ENCODE measurements around the gene PHACTR3. TPM values are rescaled to one million over a fixed set of nuclear protein-coding genes. Genes with fewer than 3 reads are reported as not detected.

PHACTR3 gene
- total RNA-seq, 1 experiment from 2014 or later = not detected

- no CpG with 5 or more reads among the region's 1 CpG for WGBS (ENCODE audit: extremely low coverage, insufficient read length, low lambda C conversion rate)
- no peak overlapping the region for H3K4me2 ChIP-seq (ENCODE audit: insufficient read depth, insufficient read length, low read length)
- no peak overlapping the region for H2AK5ac ChIP-seq (ENCODE audit: insufficient read length, low read length)
- H3K27me3 ChIP-seq (ENCODE audit: insufficient read depth, low read length) = no peaks in the 10 kb centered on the region
- Mint-ChIP-seq H3K9me3 (peaks cover 0 to 8% of the 10 kb centered on the region in 2 experiments; a peak in 2 of 5 replicates), H3K4me3 (no peak overlapping the region), H3K4me1 (no peaks in the 10 kb centered on the region), H3K27ac (no peak overlapping the region), H3K36me3 (ENCODE audit: insufficient read depth in 1 of 3, low read depth in 3 of 3) (no peaks in the 10 kb centered on the region), H3K27me3 (ENCODE audit: low read depth) (peaks cover 28% of the 10 kb centered on the region)
- H4K20me1 ChIP-seq (ENCODE audit: control insufficient read depth, insufficient read depth, insufficient read length) = no peaks in the 10 kb centered on the region
- H3K4ac ChIP-seq (ENCODE audit: low read depth, low read length) = no peak overlapping the region
- no peak for TF ChIP-seq CTCF (conservative IDR thresholded peaks at IDR 0.05)
- H3K23ac ChIP-seq (ENCODE audit: insufficient read length, low read depth, low read length) = no peak overlapping the region
- no peak overlapping the region for H2BK5ac ChIP-seq (ENCODE audit: insufficient read length, low read length)
- H3K56ac ChIP-seq (ENCODE audit: insufficient read length, low read depth, low read length) = no peak overlapping the region
- no peaks in the 10 kb centered on the region for H3K79me1 ChIP-seq (ENCODE audit: insufficient read depth, low read depth, low read length, poor library complexity, severe bottlenecking)
- no peak overlapping the region for H3K14ac ChIP-seq (ENCODE audit: insufficient read depth, low read length)
- H3K27ac ChIP-seq (ENCODE audit: insufficient read length, low read depth, low read length) = no peak overlapping the region
- DNase-seq = no peak
- no peak overlapping the region for H2BK15ac ChIP-seq (ENCODE audit: low read depth, low read length)
- no peak overlapping the region for H3K18ac ChIP-seq (ENCODE audit: insufficient read length, low read depth, low read length)
- no peaks in the 10 kb centered on the region for H3K4me1 ChIP-seq (ENCODE audit: insufficient read depth, low read length)
- H2BK120ac ChIP-seq (ENCODE audit: low read depth, low read length, poor library complexity, severe bottlenecking) = no peak overlapping the region
- no peak overlapping the region for H4K91ac ChIP-seq (ENCODE audit: insufficient read length, low read depth, low read length)
- no peak overlapping the region for H2AFZ ChIP-seq (ENCODE audit: low read length)
- no peak overlapping the region for H4K5ac ChIP-seq (ENCODE audit: insufficient read length, low read depth, low read length)
- no peak overlapping the region for H2BK20ac ChIP-seq (ENCODE audit: low read depth, low read length, poor library complexity, severe bottlenecking)
- no peak overlapping the region for H3K9ac ChIP-seq (ENCODE audit: extremely low read depth, insufficient read length, low read length)
- no peak overlapping the region for H2BK12ac ChIP-seq (ENCODE audit: insufficient read length, low read depth, low read length)
- H3K79me2 ChIP-seq (ENCODE audit: insufficient read depth, low read length) = no peaks in the 10 kb centered on the region
- no peak overlapping the region for H3T11ph ChIP-seq (ENCODE audit: low read length)
- H4K8ac ChIP-seq (replicated peaks; ENCODE audit: insufficient read length, low read depth, low read length) = no peak overlapping the region
- H3K9me3 ChIP-seq (ENCODE audit: control insufficient read depth, low read depth, low read length) = no peaks in the 10 kb centered on the region
- no peaks in the 10 kb centered on the region for H3K23me2 ChIP-seq (ENCODE audit: insufficient read length, low read depth, low read length, poor library complexity, severe bottlenecking)
These were observed 287.2 kb downstream of the PHACTR3 start for GRCh38 chr20:59891581-59891980.

Data from H9 (cell line).